ENCODE results near the gene HSD11B1.

The HSD11B1 gene

GRCh38 chr1:209728466-209728865 is 23.8 kb downstream of the HSD11B1 start:
- DNase-seq: no peak

DNA sequence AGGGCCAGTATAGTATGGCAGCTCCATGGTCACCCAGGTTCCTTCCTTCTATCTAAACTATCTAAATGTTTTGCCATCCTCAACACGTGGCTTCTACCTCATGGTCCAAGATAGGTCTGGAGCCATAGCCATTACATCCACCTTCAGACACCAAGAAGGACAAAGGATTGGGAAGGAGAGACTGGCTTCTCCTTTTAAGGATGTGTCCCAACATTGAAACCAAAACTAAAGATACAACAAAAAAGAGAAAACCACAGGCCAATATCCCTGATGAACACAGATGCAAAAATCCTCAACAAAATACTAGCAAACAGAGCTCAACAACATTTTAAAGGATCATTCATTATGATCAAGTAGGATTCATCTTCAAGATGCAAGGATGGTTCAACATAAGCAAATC is 24.8 kb downstream of the HSD11B1 start:
- no peak for DNase-seq

DNA sequence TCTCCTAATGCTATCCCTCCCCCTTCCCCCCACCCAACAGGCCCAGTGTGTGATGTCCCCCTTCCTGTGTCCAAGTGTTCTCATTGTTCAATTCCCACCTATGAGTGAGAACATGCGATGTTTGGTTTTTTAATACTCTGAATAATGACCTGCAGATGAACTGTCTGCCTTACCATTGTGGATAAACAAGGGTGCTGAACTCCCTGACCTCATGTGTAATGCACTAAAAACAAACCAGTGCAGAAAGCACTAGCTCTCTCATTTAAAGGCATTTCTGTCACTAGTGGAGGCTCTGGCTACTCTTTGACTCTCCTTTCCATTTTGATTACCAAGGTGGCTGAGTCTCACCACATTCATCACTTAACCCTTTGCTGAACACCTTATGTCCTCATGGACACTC is 28.1 kb downstream of the HSD11B1 start:
- no peak for DNase-seq

GRCh38 chr1:209733409-209734192 is 29.0 kb downstream of the HSD11B1 start:
- no peak for DNase-seq

GRCh38 chr1:209736490-209737117 is 32.0 kb downstream of the HSD11B1 start:
- DNase-seq: no peak

DNA sequence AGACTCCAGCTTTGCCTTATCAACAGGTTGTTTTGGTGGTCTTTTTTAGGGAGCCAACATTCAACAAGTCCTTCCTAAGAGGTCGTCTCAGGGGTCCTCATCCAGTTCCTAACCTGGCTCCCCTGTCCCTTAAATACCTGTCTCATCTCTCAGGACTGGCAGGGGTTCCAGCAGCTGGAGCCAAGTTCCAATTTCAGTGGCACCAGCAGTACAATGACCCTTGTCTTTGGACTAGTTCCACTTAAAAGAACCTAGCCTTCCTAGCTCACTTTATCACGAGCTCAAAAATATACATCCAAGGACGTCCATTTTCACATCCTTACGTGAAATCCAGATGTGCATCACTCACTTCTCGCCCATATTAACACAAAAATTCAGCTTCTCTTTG is 32.5 kb downstream of the HSD11B1 start:
- DNase-seq: no peak

DNA sequence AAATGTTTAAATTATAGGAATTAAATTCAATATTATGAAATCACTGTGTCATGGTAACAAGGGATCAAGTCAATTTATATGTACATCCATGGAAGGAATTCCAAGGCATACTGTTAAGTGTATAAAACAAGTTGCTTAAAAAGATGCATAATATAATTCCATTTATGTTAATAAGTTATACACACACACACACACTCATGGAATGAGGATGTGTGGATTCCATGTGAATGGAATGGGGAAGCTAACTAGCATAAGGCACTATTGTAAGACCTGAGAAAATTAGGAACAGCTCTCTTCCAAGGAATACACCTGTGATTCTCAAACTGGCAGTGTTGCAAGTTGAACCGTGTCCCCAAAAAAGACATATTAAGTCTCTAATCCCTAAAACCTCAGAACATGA is 33.6 kb downstream of the HSD11B1 start:
- DNase-seq: no peak

DNA sequence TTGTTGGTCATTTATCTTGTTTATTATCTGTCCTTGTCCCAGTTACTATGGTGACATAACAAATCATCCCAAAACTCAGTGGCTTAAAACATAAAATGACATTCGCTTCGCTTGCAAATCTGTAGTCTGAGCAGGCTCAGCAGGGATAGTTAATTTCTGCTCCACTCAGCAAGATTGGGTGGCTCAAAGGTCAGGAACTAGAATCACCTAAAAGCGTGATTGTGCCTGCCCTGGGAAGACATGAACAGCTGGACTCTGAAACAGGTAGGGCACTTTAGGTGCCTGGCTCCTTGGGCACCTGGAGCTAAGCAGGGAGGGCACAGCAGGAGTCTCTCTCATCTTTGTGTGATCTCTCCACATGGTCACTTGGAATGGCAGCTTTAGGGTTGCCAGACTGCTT is 36.5 kb downstream of the HSD11B1 start:
- DNase-seq: no peak

GRCh38 chr1:209741889-209742288 is 37.2 kb downstream of the HSD11B1 start:
- no peak for DNase-seq

GRCh38 chr1:209742409-209743144 is 37.9 kb downstream of the HSD11B1 start:
- no peak for DNase-seq

- no peak for DNase-seq
Observed at GRCh38 chr1:209743145-209743482, 38.5 kb downstream of the HSD11B1 start.

DNA sequence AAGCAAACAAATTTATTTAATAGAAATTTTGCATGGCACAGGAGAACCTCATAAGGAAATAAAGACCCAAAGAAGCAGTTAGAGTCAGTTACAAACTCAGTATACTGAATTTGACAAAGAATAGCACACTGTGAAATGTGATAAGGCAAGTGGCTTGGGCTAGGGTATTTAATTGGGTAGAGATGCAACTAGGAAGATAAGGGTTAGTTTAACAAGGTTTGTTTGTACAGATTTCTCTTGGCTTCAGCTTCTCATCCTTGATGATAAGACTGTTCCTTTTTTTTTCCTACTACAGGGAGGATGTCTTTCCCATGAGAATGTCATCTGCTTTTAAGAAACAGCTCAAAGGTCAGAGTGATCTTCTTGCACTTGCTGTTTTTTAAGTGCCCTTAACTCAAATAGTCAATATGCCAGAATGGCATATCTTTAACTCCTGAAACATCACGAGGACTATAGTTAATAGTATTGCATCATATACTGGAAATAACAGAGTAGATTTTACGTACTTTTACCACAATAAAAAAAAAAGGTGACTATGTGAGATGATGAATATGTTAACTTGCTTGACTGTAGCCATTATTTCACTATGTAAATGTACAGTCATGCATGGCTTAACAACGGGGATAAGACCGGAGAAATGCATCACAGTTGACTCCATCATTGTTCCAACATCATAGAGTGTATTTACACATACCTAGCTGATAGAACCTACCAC is 42.0 kb downstream of the HSD11B1 start:
- DNase-seq: no peak

GRCh38 chr1:209747580-209748262 is 43.1 kb downstream of the HSD11B1 start:
- DNase-seq: no peak

GRCh38 chr1:209748620-209749019 is 44.0 kb downstream of the HSD11B1 start:
- DNase-seq: no peak

- no peak for DNase-seq
Observed at GRCh38 chr1:209749205-209749604, 44.6 kb downstream of the HSD11B1 start.

GRCh38 chr1:209749670-209750323 is 45.2 kb downstream of the HSD11B1 start:
- DNase-seq: no peak

DNA sequence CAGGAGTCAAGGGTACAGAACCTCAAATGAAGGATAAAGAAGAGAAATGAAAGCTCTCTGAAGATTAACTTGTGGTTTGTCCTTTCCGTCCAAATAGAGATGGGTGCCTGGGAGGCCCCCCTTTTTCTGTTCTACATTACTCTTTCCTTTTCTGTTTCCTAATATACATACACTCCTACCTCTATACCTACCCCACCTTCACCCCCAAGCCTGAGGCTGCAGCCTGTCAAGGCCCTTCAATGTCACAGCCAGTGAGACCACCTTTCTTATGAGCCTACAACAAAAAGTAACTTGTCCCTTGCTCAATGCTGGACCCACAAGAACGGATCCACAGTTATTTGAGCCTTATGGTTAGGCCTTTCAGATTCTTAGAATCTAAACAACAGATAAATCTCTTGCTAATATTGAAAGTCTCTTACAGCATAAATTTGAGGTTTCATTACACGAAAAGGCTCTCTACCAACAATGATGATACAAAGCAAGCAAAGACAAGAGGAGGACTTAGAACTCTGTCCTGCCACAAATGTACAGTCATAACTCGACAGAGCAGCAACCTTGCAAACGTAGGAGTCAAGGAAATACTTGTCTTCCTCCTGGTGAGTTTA is 47.1 kb downstream of the HSD11B1 start:
- DNase-seq: no peak

DNA sequence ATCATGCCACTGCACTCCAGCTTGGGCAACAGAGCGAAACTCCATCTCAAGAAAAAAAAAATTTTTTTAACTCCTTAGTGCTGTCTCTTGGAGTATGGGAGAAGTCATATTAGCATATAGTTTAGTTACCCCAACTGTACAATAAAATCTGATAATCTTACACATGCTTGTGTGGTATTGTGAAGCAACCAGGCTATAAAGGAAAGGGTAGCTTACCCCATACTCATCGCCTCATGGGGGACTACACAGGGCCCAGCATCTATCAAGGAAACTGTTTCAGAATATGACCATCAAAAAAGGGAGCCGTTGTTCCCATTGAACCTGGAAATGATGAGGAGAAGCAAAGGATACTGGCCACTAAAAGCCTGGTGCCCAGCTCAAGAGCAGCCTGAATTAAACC is 48.2 kb downstream of the HSD11B1 start:
- DNase-seq: no peak

DNA sequence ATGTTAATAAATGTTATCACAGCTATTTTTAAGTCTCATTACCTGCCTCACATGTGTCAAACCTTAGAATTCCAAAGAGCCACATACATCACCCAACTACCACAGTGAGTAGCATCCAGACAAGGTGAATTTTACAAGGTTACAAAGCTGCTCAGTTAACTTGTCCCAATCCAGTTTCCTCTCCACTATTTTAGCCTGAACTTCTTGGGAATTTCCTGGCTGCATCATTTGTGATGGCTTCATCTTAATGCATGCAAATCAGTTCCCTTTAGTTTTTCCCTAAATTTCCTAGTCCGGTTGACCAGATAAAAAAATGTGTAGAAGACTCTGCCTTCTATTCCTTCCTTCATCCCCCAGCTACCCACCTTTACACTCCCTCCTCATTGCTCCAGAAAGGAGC is 50.6 kb downstream of the HSD11B1 start:
- no peak for DNase-seq

DNA sequence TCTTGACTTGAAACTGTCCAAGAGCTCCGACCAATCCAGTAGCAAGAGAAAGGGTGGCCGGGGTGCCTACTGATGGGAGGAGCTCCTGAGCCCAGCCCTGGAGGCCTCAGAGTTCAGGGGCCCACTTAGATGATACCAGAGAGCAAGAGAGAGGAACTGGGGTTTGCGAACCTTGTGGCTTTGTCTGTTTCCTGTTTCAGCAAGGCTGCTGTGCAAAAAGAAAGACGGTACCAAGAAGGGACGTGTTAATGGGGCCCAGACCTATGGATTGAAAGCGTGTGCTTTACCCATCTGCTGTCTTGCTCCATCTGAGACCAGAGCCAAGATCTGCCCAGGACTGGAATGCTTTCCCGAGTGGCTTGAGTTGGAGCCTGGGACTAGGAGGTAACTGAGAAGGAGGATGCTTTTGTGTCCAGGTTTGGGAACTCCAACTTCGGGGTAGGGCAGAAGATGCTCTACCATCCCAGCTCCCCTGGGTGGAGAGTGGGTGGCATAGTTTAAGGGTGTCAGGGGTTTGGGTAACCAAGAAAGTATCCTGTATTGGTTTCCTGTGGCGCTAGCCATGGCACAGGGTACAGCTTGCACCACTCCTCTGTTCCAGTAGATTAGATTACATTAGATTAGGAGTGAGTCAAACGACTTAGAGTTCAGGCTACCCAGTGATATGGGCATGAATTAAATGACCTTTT is 51.4 kb downstream of the HSD11B1 start, which contains the start of gene TRAF3IP3:
TRAF3IP3 (plus strand) TSS at position 128 of the 689 bp plus-strand sequence. CDS start 3,987 bp downstream, outside the sequence.
- no peak for DNase-seq
